ENCODE measurements around the gene ARHGAP9. TPM values are rescaled to one million over a fixed set of nuclear protein-coding genes. Genes with fewer than 3 reads are reported as not detected.

ARHGAP9 gene
- total and polyA plus RNA-seq, 2 experiments from 2014 or later = 0.11 to 0.61 TPM

DNA sequence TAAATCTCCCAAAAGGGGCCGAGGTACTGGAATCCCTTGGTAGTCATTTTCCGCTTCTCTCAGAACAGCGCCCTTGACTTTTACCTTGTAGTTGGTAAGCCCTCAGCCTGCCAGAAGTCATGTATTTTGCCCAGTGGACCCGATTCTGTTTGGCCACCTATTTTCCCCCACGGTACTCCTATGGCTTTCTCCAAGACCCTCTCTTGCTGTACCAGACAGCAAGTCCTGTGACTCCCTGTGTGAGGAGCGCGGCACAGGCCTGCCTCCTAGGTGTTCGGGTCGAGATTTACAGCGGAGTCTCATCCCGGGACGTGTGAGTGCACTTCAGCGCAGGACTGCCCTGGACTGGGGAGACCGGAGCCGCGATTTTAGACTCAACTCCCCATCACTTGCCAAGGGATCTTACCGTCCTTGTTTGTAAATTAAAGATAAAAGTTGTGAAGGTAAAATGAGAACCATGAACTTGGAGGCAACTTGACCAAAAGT, 41.9 kb upstream of the ARHGAP9 start:
- peak overlapping the region; percentile 71 for H2AFZ ChIP-seq
- TF ChIP-seq EZH2 (IDR thresholded peaks at IDR 0.05; ENCODE audit: insufficient read depth, poor library complexity, severe bottlenecking) = no peak
- TF ChIP-seq EZH2phosphoT487 (IDR thresholded peaks at IDR 0.05; ENCODE audit: insufficient read depth, low read depth) = no peak
- H3K4me3 ChIP-seq = peak overlapping the region; percentile 93
- H3K9ac ChIP-seq = peak overlapping the region; percentile 88
- H3K4me1 ChIP-seq (ENCODE audit: insufficient read depth) = peaks cover 43% of the 10 kb centered on the region
- peaks cover 12% of the 10 kb centered on the region; the same call in 1 of the 2 replicates for H4K20me1 ChIP-seq (ENCODE audit: insufficient read depth)
- H3F3A ChIP-seq (ENCODE audit: insufficient read depth) = peaks cover 63% of the 10 kb centered on the region
- peak overlapping the region; percentile 79 for H3K4me2 ChIP-seq (ENCODE audit: unreplicated experiment)
- H3K27me3 ChIP-seq (replicated peaks; ENCODE audit: insufficient read depth) = no peaks in the 10 kb centered on the region
- peak overlapping the region; percentile 97 for H3K27ac ChIP-seq
- no peaks in the 10 kb centered on the region for H3K9me3 ChIP-seq (ENCODE audit: low read depth)
- WGBS, 2 experiments (ENCODE audit: low coverage in 1 of 2, low lambda C conversion rate in 2 of 2, missing lambda C conversion rate in 2 of 2) = 34 to 39% methylated on average over 17 of the region's 17 CpGs
- peaks cover 68% of the 10 kb centered on the region for H3K79me2 ChIP-seq (ENCODE audit: insufficient read depth)
- DNase-seq = peak; percentile 56
- H3K36me3 ChIP-seq (ENCODE audit: low read depth) = peaks cover 24% of the 10 kb centered on the region
- H3K9me2 ChIP-seq (ENCODE audit: insufficient read depth) = no peaks in the 10 kb centered on the region
- in situ Hi-C loops (cut with MboI) = no loop called here

DNA sequence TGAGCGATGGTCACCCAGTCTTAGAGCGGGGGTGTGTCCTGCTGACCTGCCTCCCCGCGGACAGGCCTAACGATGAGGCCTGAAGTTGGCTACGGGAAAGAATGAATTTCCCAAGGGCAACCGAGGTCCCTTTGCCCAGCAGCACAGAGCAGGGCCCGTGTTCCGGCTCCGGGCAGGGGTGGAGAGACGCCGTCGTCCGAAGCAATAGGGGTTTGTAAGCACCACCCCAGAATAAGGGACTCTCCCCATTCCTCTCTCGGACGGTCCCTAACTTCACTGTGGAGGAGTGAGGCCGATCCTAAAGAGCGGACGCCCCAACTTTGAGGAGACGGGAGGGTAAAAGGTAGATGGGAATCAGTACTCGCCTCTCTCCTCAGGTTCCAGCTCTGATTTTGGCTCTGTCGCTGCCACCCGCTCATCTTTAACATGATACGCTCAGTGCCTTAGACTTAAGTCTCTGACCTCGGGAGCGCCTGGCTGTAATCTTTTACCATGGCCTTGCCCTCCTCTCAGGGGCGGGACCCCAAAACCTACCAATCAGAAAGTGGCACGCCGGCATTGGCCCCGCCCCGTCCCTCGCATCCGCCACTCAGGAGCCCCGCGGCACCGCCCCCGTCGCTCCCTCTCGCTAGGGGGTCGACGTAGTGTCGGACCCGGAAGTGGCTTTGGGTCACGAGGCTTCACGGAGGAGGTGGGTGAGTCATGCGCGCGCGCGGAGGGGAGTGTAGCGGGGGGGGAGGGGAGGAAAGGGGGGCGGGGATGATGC, 40.6 kb upstream of the ARHGAP9 start, which contains the start of gene DDIT3:
TSS of gene DDIT3 (minus strand) at position 462 of the 766 bp plus-strand sequence. CDS start 3,108 bp downstream, outside the sequence.
- Histone ChIP-seq H3K4me2 (ENCODE audit: unreplicated experiment) (peak within 1 kb of the TSS; percentile 92), H2AFZ (peak within 1 kb of the TSS; percentile 71), H3K4me3 (peak within 1 kb of the TSS; percentile 84), H3K9me3 (ENCODE audit: low read depth) (no peaks in the 10 kb centered on the region), H3F3A (ENCODE audit: insufficient read depth) (peaks cover 76% of the 10 kb centered on the region), H3K27me3 (replicated peaks; ENCODE audit: insufficient read depth) (no peaks in the 10 kb centered on the region), H3K9me2 (ENCODE audit: insufficient read depth) (no peaks in the 10 kb centered on the region), H3K9ac (peak within 1 kb of the TSS; percentile 98), H3K79me2 (ENCODE audit: insufficient read depth) (peaks cover 59% of the 10 kb centered on the region), H3K4me1 (ENCODE audit: insufficient read depth) (peaks cover 43% of the 10 kb centered on the region), H3K27ac (peak within 1 kb of the TSS; percentile 97), H3K36me3 (ENCODE audit: low read depth) (peaks cover 37% of the 10 kb centered on the region), H4K20me1 (ENCODE audit: insufficient read depth) (peaks cover 12% of the 10 kb centered on the region; the same call in 1 of the 2 replicates)
- DNase-seq = peak; percentile 100
- in situ Hi-C loops (cut with MboI) = no loop called here
- TF ChIP-seq EZH2phosphoT487 (IDR thresholded peaks at IDR 0.05; ENCODE audit: insufficient read depth, low read depth) (no peak), EZH2 (IDR thresholded peaks at IDR 0.05; ENCODE audit: insufficient read depth, poor library complexity, severe bottlenecking) (no peak)
- 1% methylated on average over 41 to 50 of the region's 52 CpGs for WGBS, 2 experiments (ENCODE audit: low coverage in 1 of 2, low lambda C conversion rate in 2 of 2, missing lambda C conversion rate in 2 of 2)

DNA sequence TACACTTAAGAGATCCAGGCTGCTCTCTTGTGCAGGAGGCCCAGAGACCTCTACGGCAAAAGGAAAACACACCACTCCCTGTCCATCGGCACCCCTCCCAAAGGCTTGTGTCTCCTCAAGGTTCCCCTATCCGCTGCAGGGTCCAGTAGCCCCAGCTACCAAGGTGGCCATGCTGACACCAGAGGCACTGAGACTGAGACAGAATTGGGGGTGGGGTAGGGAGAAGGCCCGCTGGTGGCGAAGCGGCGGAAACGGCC, 40.1 kb upstream of the ARHGAP9 start:
- Histone ChIP-seq H3F3A (ENCODE audit: insufficient read depth) (peaks cover 81% of the 10 kb centered on the region), H3K4me2 (ENCODE audit: unreplicated experiment) (peak overlapping the region; percentile 92), H3K27me3 (replicated peaks; ENCODE audit: insufficient read depth) (no peaks in the 10 kb centered on the region), H4K20me1 (ENCODE audit: insufficient read depth) (peaks cover 12% of the 10 kb centered on the region; the same call in 1 of the 2 replicates), H3K4me3 (peak overlapping the region; percentile 84), H3K9ac (peak overlapping the region; percentile 98), H3K36me3 (ENCODE audit: low read depth) (peaks cover 42% of the 10 kb centered on the region), H3K79me2 (ENCODE audit: insufficient read depth) (peaks cover 54% of the 10 kb centered on the region), H2AFZ (no peak overlapping the region), H3K9me3 (ENCODE audit: low read depth) (no peaks in the 10 kb centered on the region), H3K27ac (peak overlapping the region; percentile 96), H3K4me1 (ENCODE audit: insufficient read depth) (peaks cover 43% of the 10 kb centered on the region), H3K9me2 (ENCODE audit: insufficient read depth) (no peaks in the 10 kb centered on the region)
- DNase-seq = no peak
- in situ Hi-C loops (cut with MboI) = no loop called here
- WGBS, 2 experiments (ENCODE audit: low coverage in 1 of 2, low lambda C conversion rate in 2 of 2, missing lambda C conversion rate in 2 of 2) = 1% methylated on average over 7 to 8 of the region's 8 CpGs
- TF ChIP-seq EZH2 (IDR thresholded peaks at IDR 0.05; ENCODE audit: insufficient read depth, poor library complexity, severe bottlenecking) = no peak
- TF ChIP-seq EZH2phosphoT487 (IDR thresholded peaks at IDR 0.05; ENCODE audit: insufficient read depth, low read depth) = no peak

DNA sequence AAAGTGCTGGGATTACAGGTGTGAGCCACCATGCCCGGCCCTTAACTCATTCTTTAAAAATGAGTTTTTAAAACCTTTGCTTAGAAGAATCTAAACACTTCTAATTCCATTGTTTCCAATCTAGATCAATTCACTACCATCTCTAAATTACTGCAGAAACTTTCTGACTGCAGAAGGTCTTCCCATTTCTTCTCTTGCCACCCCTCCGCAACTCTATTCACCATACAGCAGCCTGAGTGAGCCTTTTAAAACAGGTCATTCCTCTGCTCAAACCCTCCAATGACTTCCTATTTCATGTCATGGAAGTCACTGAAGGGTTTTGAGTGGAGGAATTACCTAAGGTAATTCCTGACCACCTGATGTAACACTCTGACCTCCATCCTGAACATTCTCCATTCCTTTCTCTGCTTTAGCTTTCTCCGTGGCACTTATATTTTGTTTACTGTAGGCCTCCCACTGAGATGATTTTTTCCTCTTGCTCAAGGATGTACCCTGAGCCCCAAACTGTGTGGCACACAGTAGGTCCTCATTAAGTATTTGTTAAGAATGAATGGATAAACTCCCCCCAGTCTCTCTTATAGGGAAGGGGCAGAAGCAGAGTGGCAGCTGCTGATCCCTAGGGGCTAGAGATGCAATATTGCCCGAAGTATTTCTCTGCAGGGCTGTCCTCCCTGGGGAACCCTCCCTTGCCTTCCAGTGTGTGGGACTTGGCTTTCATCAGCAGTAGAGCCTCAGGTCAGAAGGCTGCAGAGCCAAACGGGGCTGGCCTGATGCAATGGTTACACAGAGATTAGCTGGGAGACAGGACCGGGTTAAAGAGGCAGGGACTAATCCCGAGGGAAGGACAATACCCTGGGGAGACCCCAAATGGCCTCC, 39.5 kb upstream of the ARHGAP9 start:
- H3K4me1 ChIP-seq (ENCODE audit: insufficient read depth) = peaks cover 37% of the 10 kb centered on the region
- no peaks in the 10 kb centered on the region for H3K27me3 ChIP-seq (replicated peaks; ENCODE audit: insufficient read depth)
- H3K79me2 ChIP-seq (ENCODE audit: insufficient read depth) = peaks cover 48% of the 10 kb centered on the region
- H3K9me2 ChIP-seq (ENCODE audit: insufficient read depth) = no peaks in the 10 kb centered on the region
- H4K20me1 ChIP-seq (ENCODE audit: insufficient read depth) = peaks cover 12% of the 10 kb centered on the region; the same call in 1 of the 2 replicates
- peak overlapping the region; percentile 92 for H3K4me2 ChIP-seq (ENCODE audit: unreplicated experiment)
- peaks cover 81% of the 10 kb centered on the region for H3F3A ChIP-seq (ENCODE audit: insufficient read depth)
- peak overlapping the region; percentile 98 for H3K9ac ChIP-seq
- peak overlapping the region; percentile 84 for H3K4me3 ChIP-seq
- H3K27ac ChIP-seq = peak overlapping the region; percentile 96
- H2AFZ ChIP-seq = no peak overlapping the region
- peaks cover 42% of the 10 kb centered on the region for H3K36me3 ChIP-seq (ENCODE audit: low read depth)
- no peaks in the 10 kb centered on the region for H3K9me3 ChIP-seq (ENCODE audit: low read depth)
- WGBS, 2 experiments (ENCODE audit: low coverage in 1 of 2, low lambda C conversion rate in 2 of 2, missing lambda C conversion rate in 2 of 2) = 20 to 23% methylated on average over 7 of the region's 7 CpGs
- in situ Hi-C loops (cut with MboI) = no loop called here
- no peak for TF ChIP-seq EZH2 (IDR thresholded peaks at IDR 0.05; ENCODE audit: insufficient read depth, poor library complexity, severe bottlenecking)
- no peak for TF ChIP-seq EZH2phosphoT487 (IDR thresholded peaks at IDR 0.05; ENCODE audit: insufficient read depth, low read depth)
- DNase-seq = peak; percentile 81

Measured in GM23248 (cell line).